GM12891 (cell line): ENCODE results near the gene NRXN3.

Experiments used
- POLR2AphosphoS5 ChIP-seq: IDR thresholded peaks from 2 replicates; pipeline ENCODE4 v1.6.1; 2011; ENCODE audit warnings: low read depth, low read length, control low read depth
- SPI1 ChIP-seq: IDR thresholded peaks from 2 replicates; pipeline ENCODE4 v1.6.1; 2011; ENCODE audit warnings: low read depth, low read length, control low read depth
- TAF1 ChIP-seq: IDR thresholded peaks from 2 replicates; pipeline ENCODE4 v1.6.1; 2011; ENCODE audit warnings: low read depth, low read length, control low read depth

DNA sequence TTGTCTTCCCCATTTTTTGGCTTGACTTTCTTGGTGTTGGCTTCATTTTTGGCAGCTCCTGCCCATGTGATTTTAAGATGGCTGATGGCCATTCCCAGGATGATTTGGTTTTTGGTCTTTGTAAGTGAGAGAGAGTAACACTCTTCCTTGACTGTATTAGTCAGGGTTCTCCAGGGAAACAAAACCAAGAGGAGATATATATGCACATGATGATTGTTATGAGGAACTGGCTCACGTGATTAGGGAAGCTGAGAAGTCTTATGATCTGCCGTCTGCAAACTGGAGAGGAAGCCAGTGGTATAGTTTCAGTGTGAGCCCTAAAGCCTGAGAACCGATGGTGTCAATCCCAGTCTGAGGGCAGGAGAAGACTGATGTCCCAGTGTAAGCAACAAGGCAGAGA is 146.6 kb downstream of the NRXN3 start:
- TF ChIP-seq SPI1 (no peak), POLR2AphosphoS5 (no peak), TAF1 (no peak)
